Stimulated activated CD8-positive, alpha-beta memory T cell treated with anti-CD3 and anti-CD28 coated beads, Interleukin-4, amount 100 ng/mL, for 24 hours (primary cell): Measurements from ENCODE around the gene GPSM1.

Experiments
- DNase-seq: peaks from one replicate; pipeline ENCODE4 v3.0.0-alpha.2; 2020; ENCODE audit warnings: low read depth

Gene GPSM1

DNA sequence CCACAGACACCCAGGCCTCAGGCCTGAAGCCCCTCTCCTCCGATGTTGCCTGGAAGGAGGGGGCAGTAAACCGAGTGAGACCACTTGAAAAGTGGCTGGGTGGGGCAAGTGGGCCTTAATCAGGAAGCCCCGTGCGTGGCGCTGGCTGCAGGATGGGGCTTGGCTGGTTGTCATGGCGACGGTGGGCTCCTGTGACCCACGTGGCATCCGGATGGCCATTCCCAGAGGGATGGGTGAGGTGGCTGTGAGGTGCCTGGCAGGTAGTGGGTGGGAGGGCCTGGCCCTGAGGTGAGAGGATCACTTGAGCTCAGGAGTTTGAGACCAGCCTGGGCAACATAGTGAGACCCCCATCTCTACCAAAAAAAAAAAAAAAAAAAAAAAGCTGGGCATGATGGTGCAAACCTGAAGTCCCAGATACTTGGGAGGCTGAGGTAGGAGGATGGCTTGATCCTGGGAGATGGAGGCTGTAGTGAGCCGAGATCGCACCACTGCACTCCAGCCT, 5.2 kb downstream of the GPSM1 start:
- no peak for DNase-seq

DNA sequence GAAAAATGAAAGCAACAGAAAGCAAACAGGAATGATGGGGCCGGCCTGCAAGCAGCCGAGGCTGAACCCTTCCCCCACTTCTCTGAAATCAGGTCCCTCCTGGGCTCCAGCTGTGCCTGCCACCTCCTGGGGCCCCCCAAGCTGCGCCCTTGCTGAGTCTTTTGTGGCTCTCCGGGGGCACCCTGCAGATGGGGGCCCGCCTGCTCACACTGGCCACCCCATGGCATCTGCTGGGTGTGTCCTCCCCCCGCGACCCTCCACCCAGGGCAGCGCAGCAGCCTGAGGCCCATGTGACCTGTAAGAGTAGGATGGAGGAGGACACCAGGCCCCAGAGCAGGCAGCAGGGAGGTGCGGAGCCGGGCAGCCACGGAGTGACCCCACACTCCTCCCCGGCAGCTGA, 5.7 kb downstream of the GPSM1 start:
- DNase-seq: no peak

DNA sequence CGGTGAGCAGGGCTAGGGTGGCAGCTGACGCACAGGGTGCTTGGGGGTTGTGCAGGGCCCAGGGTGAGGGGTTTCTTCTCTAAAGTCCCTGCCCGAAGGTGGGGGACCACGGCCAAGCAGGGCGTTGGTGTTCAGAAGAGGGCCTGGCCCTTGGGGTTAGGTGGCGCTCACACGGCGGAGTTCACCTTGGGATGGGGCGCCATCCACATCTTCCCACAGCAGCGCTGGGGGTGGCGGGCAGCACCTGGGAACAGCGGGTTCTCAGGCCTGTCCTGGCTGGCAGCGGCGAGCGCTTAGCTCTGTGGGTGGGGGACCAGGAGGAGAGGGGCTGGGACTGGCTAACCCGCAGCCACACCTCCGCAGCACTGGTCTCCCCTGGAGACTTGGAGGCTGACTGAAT, 6.1 kb downstream of the GPSM1 start:
- DNase-seq: no peak

DNA sequence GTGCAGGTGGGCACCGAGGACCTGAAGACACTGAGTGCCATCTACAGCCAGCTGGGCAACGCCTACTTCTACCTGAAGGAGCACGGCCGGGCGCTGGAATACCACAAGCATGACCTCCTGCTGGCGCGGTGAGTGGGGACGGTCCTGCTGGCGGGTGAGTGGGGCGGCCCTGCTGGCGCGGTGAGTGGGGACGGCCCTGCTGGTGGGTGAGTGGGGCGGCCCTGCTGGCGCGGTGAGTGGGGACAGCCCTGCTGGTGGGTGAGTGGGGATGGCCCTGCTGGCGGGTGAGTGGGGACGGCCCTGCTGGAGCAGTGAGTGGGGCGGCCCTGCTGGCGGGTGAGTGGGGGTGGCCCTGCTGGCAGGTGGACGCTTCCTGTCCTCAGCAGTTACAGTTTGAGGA, 7.2 kb downstream of the GPSM1 start:
- no peak for DNase-seq

DNA sequence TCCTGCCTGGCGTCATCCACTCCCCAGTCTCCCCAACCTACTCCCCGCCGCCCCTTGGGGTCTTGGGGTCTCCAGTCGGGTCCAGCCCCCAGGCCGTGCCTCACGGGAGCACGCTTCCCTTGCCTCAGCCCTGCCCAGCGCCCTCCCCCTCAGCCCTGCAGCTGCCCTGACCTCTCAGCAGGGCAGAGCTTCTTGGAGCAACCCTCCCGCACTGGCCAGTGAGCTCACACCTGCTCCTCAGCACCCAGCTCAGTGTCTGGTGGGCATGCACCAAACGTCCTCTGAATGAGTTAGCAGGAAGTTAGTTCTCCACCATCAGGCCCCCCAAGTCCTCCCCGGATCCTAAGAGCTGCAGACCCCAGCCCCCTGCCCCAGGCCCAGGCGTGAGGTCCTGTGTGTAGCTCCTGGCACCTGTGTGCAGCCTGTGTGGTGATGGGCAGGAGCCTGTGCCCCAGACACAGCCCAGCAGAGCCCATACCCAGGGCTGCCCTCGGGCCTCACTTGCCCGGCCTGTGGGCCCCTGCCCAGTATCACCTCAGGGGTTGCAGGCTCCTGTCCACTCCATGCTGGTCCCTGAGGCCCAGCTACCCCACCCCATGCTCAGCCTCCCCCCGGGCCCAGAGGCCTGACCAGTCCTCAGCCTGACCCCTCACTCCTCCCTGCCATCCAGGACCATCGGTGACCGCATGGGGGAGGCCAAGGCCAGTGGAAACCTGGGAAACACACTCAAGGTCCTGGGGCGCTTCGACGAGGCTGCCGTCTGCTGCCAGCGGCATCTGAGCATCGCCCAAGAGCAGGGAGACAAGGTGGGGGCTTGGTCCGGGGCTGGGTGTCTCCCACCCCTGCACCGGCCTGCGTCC, 8.2 kb downstream of the GPSM1 start:
- no peak for DNase-seq

DNA sequence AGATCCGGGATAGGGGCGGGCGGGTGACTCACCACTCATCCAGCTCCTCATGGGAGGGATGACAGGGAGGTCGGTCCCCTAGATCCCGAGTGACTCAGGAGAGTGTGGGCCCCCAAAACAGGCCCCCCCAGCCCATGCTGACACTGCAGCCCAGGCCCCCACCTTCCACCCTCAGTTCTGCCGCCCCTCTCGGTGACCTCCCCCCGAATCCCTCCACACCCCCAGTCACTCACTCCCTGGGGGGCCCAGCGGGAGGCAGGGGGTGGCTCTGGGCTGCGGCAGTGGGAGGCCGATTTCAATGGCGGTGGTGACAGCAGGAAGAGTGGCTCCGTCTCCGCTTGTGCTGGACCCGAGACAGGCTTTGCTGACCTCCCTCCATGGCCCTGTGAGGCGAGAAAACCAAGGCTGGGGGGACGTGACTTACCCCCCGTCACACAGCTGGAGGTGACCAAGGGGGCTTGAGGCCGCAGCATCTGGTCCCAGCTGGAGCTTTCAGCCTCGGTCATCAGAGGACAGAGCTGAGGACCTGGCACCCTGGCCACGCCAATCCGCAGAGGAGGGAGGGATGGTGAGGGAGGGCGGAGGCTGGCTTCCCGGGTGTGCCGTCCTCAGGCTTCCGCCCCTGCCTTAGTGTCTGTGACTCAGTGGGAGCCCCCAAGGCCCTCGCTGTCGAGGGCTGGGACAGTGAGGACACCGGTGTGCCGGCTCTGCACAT, 9.0 kb downstream of the GPSM1 start:
- no peak for DNase-seq

DNA sequence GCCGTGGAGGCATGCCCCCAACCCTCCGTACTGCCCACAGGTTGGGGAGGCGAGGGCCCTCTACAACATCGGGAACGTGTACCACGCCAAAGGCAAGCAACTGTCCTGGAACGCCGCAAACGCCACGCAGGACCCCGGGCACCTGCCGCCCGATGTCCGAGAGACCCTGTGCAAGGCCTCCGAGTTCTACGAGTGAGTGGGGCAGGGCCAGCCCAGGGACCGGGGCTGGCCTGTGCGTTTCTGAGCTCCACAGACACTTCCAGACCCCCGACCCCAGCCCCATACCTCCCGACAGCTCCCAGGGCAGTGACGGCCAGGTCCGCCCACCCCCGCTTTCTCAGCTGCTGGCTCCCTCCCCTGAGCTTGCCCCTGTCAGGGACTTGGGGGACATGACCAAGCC, 9.5 kb downstream of the GPSM1 start:
- DNase-seq: no peak

DNA sequence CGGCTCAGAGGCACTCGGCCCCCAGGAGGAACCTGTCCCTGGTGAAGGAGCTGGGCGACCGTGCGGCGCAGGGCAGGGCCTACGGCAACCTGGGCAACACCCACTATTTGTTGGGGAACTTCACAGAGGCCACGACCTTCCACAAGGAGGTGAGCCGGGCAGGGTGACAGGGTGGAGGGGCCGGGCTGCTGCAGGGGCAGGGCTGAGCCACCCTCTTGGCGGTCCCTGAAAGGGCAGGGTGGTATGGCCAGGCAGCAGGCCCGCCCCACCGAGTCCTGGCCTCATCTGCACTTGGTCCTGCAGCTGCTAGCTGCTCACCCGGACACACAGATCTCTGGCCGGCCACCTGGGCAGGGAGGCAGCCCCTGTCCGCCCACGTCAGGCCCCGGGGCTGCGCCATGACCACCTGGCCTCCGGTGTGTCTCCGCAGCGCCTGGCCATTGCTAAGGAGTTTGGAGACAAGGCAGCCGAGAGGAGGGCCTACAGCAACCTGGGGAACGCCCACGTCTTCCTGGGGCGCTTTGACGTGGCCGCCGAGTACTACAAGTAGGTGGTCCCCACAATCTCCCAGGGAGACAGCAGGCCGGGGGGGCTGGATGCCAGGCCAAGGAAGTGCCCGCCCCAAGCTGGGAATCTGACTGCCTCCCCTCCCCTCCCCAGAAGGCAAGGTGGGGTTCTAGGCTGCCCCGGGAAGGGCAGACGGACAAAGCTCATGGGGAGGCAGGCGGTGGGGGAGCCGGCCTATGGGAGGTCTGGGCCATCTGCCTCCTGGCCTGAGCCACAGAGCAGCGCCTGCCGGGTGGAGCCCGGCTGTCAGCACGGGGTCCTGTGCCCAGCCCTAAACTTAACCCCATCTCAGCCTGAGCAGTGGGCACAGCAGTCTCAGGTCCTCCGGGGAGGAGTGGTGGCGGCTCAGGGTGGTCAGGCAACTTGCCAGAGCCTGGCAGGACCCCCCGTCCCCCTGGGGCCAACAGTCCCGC, 10.4 kb downstream of the GPSM1 start:
- DNase-seq: no peak

DNA sequence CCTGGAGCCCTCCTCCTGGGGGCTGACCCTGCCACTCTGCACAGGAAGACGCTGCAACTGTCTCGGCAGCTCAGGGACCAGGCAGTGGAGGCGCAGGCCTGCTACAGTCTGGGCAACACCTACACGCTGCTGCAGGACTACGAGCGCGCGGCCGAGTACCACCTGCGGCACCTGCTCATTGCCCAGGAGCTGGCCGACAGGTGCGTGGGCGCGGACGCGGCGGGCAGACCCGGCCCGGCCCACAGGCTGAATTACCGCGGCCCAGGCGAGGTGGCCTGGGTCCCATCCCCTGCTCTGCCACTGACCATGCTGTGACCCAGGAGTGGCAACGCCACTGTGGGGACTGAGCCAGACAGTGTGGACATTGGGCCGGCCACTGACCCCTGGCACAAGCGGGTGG, 11.2 kb downstream of the GPSM1 start:
- DNase-seq: no peak

DNA sequence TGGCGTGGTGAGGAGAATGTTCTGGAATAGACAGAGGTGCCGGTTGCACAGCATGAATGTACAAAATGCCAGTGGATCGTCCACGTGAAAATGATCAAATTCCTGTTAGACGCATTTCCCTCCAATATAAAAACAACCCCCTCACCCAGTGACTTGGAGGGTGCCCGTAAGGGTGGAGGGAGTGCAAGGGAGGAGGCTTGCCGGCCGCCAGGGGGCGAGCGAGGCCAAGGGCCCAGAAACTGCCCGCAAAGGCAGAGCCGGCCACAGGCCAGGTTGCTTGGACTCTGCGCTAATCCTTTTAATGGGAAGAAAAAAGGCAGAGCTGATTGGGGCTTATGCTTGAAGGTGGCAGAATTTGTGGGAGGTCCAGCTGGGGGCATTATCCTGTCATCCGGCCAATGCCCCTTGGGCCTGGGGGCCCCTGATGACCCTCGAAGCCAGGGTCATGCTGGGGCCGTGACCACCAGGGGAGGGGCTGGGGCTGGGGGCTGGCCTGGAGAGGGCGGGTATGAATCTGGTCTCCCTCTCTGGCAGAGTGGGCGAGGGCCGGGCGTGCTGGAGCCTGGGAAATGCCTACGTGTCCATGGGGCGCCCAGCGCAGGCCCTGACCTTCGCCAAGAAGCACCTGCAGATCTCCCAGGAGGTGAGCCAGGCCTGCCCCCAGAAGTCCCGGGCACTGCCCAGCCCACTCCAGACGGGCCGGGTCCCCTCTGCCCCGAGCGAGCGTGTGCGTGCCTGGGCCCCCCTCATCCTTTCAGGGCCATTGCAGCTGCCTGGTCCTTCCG, 12.0 kb downstream of the GPSM1 start:
- no peak for DNase-seq

DNA sequence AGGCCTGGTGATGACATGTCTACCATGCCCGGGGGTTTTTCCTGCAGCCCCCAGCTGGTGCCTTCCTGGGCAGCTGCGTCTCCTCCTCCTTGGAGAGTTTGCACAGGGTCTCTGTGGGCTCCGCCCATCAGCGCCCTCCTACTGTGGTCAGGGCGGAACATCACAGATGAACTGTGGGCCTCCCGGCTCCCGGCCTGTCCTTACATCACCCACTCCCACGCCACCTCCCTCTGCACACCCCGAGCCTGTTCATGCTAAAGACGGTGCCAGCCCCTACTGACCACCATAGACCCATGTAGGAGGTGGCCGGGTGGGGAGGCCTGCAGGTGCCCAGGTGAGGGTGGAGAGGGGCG, 12.6 kb downstream of the GPSM1 start:
- DNase-seq: no peak

DNA sequence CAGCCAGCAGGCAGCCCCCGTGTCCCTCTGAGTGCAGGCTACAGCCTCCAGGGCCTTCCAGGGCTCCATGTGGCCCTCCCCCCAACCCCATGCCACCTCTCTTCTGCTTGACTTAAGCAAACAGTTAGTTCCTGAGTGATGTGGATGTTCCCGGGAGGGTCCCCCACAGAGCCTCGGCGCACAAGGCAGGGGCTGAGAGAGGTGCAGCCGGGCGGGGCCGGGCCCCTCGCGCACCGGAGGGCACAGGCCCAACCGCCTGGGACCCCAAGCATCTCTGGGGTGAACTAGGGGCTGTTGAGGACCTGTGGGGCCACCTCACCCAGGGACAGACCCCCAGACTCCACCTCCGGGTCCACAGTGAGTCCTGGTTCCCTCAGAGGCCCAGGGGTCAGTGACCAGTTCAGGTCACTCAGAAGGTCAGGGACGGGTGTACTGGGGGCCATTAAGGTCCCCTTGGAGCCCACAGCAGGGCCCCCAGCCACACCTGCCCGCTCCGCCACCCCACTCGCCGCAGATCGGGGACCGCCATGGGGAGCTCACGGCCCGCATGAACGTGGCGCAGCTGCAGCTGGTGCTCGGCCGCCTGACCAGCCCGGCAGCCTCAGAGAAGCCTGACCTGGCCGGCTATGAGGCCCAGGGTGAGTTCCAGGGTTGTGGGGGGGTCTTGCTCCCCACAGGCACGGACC, 13.2 kb downstream of the GPSM1 start:
- no peak for DNase-seq

DNA sequence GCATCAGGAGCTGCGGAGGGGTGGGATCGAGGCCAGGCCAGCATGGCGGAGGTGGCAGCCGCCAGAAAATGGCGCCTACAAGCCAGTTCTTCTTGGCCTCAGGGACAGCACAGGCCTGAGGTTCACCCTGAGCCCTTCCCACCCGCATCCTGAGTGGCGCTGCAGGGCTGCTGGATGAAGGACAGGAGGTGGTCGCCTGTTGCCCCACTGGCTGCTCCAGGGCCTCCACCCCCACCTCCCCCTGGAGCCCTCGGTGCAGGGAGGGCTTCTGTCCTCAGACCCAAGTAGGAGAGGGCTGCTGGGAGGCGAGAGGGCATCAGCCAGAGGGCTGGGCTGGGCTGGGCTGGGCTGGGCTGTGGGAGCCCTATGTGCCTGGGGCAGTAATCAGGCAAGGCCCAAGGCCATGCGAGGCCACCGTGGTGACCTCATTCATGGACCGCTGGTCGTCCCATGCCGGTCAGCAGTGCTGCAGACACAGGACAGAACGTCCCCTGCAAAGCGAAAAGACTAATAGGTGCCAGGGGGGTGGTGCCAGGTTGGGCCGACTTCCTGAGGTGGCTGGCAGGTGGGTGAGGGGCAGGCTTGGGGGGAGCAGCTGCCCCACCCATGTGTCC, 13.8 kb downstream of the GPSM1 start:
- DNase-seq: no peak

DNA sequence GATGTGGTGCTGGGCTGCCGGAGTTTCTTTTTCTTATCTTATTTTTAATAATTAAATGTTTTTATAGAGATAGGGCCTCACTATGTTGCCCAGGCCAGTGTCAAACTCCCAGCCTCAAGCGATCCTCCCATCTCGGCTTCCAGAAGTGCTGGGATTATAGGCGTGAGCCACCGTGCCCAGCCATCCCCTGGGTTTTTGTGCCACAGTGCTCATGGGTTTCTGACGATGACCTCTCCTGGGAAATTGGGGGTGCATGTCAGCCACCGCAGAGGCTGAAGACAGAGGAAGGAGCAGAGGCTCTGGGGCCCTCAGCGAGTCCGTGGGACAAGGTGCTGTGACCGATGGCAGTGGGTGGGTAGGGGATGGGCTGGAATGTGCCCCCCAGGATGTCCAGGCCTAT, 14.4 kb downstream of the GPSM1 start:
- no peak for DNase-seq

DNA sequence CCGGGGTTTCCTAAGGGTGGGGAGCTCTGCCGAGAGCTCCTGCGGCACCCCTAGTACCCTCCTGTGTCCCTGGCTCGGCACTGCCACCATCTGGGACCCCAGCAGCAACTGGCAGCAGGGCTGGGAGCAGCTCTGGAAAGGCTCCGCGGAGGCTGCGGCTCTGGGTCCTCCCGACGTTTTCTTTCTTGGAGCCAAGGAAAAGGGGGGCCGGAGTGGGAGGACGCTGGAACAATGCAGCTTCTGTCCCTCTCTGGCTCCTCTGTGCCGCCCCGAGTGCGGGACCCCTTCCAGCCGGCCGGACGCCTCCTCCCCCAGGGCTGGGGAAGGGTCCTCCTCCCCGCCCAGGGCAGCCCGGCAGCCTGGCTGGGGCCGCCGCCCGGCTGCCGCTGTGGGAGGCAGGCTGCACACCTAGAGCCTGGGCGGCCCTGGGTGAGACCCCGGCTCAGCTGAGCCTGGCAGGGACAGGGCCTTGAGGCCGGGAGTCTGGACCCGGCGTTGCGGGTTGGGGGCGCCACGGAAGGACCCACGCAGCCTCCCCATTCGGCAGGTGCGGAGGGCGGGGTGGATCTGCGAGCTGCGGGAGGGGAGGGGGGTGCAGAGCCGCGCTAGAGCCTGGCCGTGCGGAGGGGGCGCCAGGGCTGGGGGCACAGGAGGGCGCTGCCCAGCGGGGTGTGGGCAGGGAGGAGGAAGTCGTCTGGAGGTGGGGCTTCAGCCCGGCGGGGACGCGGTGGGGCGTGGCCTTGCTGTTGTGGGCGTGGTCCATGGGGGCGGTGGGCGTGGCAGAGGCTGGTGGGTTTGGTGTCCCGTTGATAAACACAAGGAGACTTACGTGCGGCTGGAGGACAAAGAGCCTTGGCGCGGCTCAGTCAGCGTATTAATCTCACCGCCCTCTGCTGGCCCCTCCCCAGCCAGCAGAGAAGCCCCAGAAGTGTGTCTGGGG, 15.1 kb downstream of the GPSM1 start:
- DNase-seq: peak; percentile 56

DNA sequence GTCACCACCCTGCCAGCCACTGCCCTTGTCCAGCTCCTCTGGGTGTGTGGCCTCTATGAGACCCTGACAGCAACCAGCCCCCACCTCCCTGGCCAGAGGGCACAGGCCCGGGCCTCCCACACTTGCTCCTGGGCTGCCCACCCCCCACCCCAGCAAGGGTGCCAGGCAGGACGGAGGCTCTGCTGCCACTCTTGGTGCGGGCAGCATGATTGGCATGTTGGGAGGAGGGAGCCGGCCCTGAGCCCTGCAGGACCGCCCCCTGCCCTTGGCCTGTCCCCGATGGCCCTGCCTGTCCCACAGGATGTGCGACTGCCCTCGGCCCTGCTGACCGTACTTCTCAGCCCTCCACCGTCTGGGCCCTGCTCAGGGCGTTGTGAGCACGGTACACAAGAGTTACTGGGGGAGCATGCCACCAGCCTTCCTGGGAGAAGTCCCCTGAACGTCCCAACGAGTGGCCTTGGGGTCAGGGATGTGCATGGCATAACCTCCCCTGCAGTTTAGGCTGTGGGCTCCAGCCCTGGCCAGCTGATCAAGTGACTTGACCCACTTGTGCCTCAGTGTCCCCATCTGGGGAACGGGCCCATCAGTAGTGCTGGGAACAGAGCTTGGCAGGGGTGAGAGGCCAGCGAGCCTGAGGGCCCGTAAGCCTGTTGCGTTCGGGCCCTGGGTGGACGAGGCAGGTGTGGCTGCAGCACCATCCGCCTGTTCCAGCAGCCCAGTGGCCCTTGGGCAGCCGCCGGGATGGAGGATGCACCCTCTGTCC, 16.0 kb downstream of the GPSM1 start:
- no peak for DNase-seq

DNA sequence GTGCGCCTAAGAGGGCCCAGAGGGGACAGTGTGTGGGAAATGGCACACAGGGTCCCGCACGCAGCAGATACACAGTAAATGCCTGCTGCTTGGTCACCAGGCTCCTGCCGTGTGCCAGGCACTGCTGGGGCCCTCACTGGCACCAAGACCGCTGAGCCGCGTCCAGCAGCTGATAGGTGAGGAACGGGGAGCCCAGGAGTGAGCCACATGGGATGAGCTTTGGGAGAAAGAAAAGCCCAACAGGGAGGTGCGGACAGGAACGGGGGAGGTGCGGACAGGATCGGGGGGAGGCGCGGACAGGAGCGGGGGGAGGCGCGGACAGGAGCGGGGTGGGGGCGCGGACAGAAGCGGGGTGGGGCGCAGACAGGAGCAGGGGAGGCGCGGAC, 16.5 kb downstream of the GPSM1 start:
- no peak for DNase-seq

DNA sequence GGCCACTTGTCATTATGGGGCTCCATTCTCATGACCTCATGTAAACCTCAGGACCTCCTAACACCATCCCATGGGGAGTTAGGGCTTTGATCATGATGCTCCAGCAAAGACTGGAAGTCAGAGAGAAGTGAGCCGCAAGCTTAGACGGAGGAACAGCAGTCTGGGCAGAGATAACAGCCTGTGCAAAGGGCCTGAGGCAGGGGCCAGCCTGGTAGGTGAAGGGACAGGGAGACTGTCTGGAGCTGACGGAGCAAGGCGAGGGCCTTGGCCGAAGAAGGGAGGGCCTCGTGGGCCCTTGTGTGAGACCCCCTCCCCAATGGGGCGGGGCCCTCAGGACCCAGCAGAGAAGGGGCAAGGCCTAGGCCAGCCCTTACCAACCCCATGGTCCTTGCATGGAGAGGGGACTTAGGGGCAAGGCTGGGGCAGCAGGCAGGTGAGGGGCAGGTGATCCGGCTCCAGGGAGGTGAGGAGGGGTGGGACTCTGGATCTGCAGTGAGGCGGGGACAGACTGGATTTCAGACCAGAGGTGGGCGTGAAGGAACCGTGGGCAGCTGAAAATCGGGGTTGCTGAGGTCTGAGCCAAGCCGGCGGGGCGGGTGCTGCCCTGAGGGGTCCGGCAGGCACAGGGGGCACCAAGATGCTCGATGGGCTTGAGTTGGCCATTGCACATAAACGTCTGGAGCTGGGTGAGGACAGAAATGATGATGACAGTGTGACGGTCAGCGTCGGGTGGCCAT, 17.4 kb downstream of the GPSM1 start:
- no peak for DNase-seq
